HFFc6 (cell line): Measurements from ENCODE around the gene FARS2. TPM values are rescaled to one million over a fixed set of nuclear protein-coding genes. Genes with fewer than 3 reads are reported as not detected.

ENCODE experiments used
- DNase-seq: peaks from one replicate; pipeline ENCODE4 v3.0.0-alpha.2; 2018
- H3K27ac Mint-ChIP-seq: 2 replicates; pipeline ENCODE4 v1.8.0; 2020; ENCODE audit warnings: mild to moderate bottlenecking, mixed read lengths
- H3K27me3 Mint-ChIP-seq: 2 replicates; pipeline ENCODE4 v1.8.0; 2021; ENCODE audit warnings: mild to moderate bottlenecking, moderate library complexity, mixed read lengths; ENCODE audit not compliant: insufficient read depth
- H3K36me3 Mint-ChIP-seq: 2 replicates; pipeline ENCODE4 v1.8.0; 2021; ENCODE audit warnings: low read depth, mixed read lengths
- H3K4me1 Mint-ChIP-seq: 2 replicates; pipeline ENCODE4 v1.8.0; 2020; ENCODE audit warnings: low read depth, mixed read lengths
- H3K4me3 Mint-ChIP-seq: 2 replicates; pipeline ENCODE4 v1.8.0; 2020; ENCODE audit warnings: mild to moderate bottlenecking, moderate library complexity, mixed read lengths
- H3K9me3 Mint-ChIP-seq: 2 replicates; pipeline ENCODE4 v1.8.0; 2020; ENCODE audit warnings: mild to moderate bottlenecking, mixed read lengths
- total RNA-seq, 6 experiments: library from RNA; stranded (reverse); fragmentation: NEBNext Ultra II Directional; extraction: Animal tissue kit (Norgen Biotek cat#: 25700); gene quantifications; 2 replicates in 1 of 6; 3 replicates in 5 of 6; pipeline ENCODE4 v1.2.3, GENCODE V29; 2021
- TF ChIP-seq, protein P1 (sequence below): fragments of 200-600 bp; sonication (generic); IDR thresholded peaks from 2 replicates; pipeline ENCODE4 v1.5.0; 2021; ENCODE audit warnings: antibody characterized with exemption, mild to moderate bottlenecking

FARS2 gene
- total RNA-seq, 6 experiments from 2014 or later: 11.5 to 16.4 (median 13.1) TPM

GRCh38 chr6:5781019-5781418 lies 519.7 kb downstream of the FARS2 start:
- no peak overlapping the region for H3K4me3 Mint-ChIP-seq
- DNase-seq: no peak
- H3K27ac Mint-ChIP-seq: no peak overlapping the region
- H3K4me1 Mint-ChIP-seq: peaks cover 5% of the 10 kb centered on the region; the same call in 1 of the 2 replicates
- peaks cover 3% of the 10 kb centered on the region; the same call in 1 of the 2 replicates for H3K9me3 Mint-ChIP-seq
- peaks cover 7% of the 10 kb centered on the region for H3K27me3 Mint-ChIP-seq
- no peaks in the 10 kb centered on the region for H3K36me3 Mint-ChIP-seq
- TF ChIP-seq, protein P1, sequence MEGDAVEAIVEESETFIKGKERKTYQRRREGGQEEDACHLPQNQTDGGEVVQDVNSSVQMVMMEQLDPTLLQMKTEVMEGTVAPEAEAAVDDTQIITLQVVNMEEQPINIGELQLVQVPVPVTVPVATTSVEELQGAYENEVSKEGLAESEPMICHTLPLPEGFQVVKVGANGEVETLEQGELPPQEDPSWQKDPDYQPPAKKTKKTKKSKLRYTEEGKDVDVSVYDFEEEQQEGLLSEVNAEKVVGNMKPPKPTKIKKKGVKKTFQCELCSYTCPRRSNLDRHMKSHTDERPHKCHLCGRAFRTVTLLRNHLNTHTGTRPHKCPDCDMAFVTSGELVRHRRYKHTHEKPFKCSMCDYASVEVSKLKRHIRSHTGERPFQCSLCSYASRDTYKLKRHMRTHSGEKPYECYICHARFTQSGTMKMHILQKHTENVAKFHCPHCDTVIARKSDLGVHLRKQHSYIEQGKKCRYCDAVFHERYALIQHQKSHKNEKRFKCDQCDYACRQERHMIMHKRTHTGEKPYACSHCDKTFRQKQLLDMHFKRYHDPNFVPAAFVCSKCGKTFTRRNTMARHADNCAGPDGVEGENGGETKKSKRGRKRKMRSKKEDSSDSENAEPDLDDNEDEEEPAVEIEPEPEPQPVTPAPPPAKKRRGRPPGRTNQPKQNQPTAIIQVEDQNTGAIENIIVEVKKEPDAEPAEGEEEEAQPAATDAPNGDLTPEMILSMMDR: no peak

DNA sequence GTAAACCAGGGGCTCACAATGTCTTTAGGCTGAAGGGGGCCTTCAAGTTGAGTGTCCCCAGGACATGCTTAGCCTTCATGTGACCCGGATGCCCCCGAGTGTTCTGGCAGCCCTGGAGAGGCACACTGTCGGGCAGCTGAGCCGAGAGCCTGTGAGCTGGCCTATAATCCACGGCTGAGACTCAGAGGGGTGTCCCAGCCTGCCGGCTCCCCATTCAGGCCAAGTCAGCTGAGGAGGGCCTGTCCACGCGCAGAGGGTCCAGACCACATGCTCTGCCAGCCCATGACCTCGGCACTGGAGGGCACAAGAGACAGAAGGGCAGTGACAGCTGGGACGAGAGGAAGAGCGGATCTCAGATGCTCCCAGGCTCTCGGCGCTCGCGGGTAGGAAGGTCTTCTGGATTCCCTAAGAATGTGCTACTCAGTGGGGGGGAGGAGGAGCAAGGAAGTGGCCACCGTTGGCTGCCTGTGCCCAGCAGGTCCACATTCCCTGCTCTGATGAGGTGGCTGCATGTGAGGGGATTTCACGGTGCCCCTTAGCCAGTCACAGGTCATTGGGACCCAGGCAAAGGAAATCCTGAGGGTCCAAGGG lies 520.7 kb downstream of the FARS2 start:
- Mint-ChIP-seq H3K4me1 (peaks cover 5% of the 10 kb centered on the region; the same call in 1 of the 2 replicates), H3K27ac (no peak overlapping the region), H3K9me3 (peaks cover 3% of the 10 kb centered on the region; the same call in 1 of the 2 replicates), H3K36me3 (no peaks in the 10 kb centered on the region), H3K27me3 (peaks cover 7% of the 10 kb centered on the region), H3K4me3 (no peak overlapping the region)
- no peak for DNase-seq
- TF ChIP-seq, protein P1: no peak

DNA sequence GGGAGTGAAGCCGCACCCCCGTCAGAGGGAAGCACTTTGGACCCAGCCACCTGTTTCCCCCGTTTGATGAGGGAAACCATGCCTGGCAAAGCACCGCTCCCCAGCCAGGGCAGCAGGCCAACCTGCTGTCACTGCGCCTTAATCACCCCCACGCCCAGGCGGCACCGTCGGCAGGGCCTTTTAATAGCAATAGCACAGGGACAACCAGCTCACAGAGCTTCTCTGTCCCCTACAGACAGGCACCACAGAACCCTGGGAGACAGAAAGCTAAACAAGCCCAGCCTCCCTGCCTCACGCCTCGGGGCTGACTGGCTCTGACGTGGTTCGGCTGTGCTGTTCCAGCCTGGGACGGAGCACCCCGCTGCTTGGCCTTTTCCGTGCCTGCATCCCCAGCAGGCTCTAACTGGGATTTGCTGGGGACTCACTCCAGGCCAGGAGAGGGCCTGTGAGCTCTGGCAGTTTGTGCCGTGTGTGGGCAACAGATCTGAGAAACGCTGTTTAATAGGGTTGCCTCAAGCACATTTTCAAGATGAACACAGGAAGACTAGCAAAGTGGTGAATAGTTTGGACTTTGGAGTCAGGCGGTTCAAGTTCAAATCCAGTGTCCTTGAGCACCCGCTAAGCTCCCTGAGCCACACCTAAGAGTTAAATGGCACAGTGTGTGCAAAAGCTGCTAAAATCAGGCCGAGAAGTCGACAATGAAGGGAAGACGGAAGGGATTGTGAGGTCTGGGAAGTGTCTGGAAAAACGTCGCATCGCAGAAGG lies 521.7 kb downstream of the FARS2 start:
- no peak overlapping the region for H3K27ac Mint-ChIP-seq
- TF ChIP-seq, protein P1: no peak
- H3K4me3 Mint-ChIP-seq: no peak overlapping the region
- DNase-seq: peak; percentile 0
- no peaks in the 10 kb centered on the region for H3K36me3 Mint-ChIP-seq
- H3K27me3 Mint-ChIP-seq: peaks cover 7% of the 10 kb centered on the region
- peaks cover 3% of the 10 kb centered on the region; the same call in 1 of the 2 replicates for H3K9me3 Mint-ChIP-seq
- peaks cover 5% of the 10 kb centered on the region; the same call in 1 of the 2 replicates for H3K4me1 Mint-ChIP-seq

GRCh38 chr6:5783584-5784089 lies 522.3 kb downstream of the FARS2 start:
- TF ChIP-seq, protein P1: no peak
- Mint-ChIP-seq H3K36me3 (no peaks in the 10 kb centered on the region), H3K27ac (no peak overlapping the region), H3K4me3 (no peak overlapping the region), H3K9me3 (peaks cover 3% of the 10 kb centered on the region; the same call in 1 of the 2 replicates), H3K4me1 (peaks cover 5% of the 10 kb centered on the region; the same call in 1 of the 2 replicates), H3K27me3 (peaks cover 7% of the 10 kb centered on the region)
- no peak for DNase-seq

DNA sequence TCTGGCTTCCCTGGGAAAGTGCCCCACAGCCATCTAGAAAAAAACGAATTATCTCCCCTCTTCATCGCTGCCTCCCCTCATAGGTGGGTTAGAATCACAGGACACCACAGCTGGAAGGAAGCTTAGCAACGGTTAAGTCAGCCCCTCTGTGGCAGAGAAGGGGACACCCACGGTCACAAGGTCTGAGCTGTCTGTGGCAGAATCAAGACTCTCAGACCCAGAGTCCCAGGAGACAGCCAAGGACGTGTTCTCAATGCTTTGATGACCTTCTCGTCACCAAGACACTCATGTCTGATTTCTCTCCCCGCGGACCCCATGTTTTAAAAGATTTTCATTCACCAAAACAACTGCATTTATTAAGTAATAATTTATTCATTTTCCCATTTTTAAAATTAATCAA lies 523.9 kb downstream of the FARS2 start:
- no peak for DNase-seq
- Mint-ChIP-seq H3K27ac (no peak overlapping the region), H3K9me3 (peaks cover 3% of the 10 kb centered on the region; the same call in 1 of the 2 replicates), H3K36me3 (no peaks in the 10 kb centered on the region), H3K4me3 (no peak overlapping the region), H3K27me3 (peaks cover 7% of the 10 kb centered on the region), H3K4me1 (peaks cover 5% of the 10 kb centered on the region; the same call in 1 of the 2 replicates)
- TF ChIP-seq, protein P1: no peak
